Measurements from ENCODE around the gene CAVIN4. TPM values are rescaled to one million over a fixed set of nuclear protein-coding genes. Genes with fewer than 3 reads are reported as not detected.

The CAVIN4 gene
- total and polyA plus RNA-seq, 2 donors (not counting 3 experiments of a cell fraction or from before 2014, with no cell fraction given): 0.61 to 3.1 TPM

DNA sequence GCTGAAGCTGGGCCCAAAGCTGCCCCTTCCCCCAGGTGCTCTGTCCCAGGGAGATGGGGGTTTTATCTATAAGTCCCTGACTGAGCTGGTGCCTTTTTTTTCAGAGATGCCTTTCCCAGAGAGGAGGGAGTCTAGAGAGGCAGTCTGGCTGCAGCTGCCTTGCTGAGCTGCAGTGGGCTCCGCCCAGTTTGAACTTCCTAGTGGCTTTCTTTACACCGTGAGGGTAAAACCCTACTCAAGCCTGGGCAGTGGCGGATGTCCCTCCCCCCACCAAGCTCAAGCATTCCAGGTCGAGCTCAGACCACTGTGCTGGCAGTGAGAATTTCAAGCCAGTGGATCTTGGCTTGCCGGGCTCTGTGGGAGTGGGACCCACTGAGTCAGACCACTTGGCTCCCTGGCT lies 41.3 kb downstream of the CAVIN4 start:
- dilution Hi-C loops (cut with MboI; ENCODE audit: extremely low pct_ligation_motif_present, low sequenced_read_pairs) (no loop called here), intact Hi-C loops (cut with micrococcal nuclease) (no loop called here)
- Histone ChIP-seq H3K9me1 (replicated peaks; ENCODE audit: control insufficient read depth, extremely low read depth, insufficient read depth, low read length) (no peaks in the 10 kb centered on the region), H3K36me3 (ENCODE audit: control insufficient read depth in 2 of 2, extremely low read depth in 1 of 2, insufficient read depth in 2 of 2, low read length in 2 of 2) (no peaks in the 10 kb centered on the region), H3K4me3 (replicated peaks in 1 of 3; ENCODE audit: insufficient read depth in 1 of 3, low read depth in 1 of 3, low read length in 3 of 3) (no peak overlapping the region), H4K20me1 (replicated peaks; ENCODE audit: control insufficient read depth, extremely low read depth, insufficient read depth, low read length) (no peaks in the 10 kb centered on the region), H2AFZ (ENCODE audit: low read depth, low read length) (no peak overlapping the region), H3K4me2 (ENCODE audit: insufficient read depth, low read length) (no peak overlapping the region), H3K27me3 (ENCODE audit: control insufficient read depth in 2 of 2, insufficient read depth in 2 of 2, low read length in 2 of 2) (no peaks in the 10 kb centered on the region), H3K79me2 (ENCODE audit: control insufficient read depth, insufficient read depth, low read length) (no peaks in the 10 kb centered on the region), H3K9ac (replicated peaks; ENCODE audit: extremely low read depth, insufficient read depth, low read length) (no peak overlapping the region), H3K4me1 (ENCODE audit: control insufficient read depth, extremely low read depth, insufficient read depth, low read length) (no peaks in the 10 kb centered on the region), H3K9me3 (replicated peaks; ENCODE audit: control insufficient read depth, insufficient read depth, low read length) (no peaks in the 10 kb centered on the region), H3K27ac (ENCODE audit: insufficient read depth, low read depth, low read length) (no peak overlapping the region)
- FAIRE-seq (no peak), DNase-seq (ENCODE audit: low read depth, low spot score) (no peak)
- TF ChIP-seq MYC (IDR thresholded peaks at IDR 0.05; ENCODE audit: low read depth, low read length) (no peak), JUN (IDR thresholded peaks at IDR 0.05; ENCODE audit: borderline replicate concordance, insufficient read depth, insufficient read length, low read depth) (no peak), POLR2A (IDR thresholded peaks at IDR 0.05; ENCODE audit: low read depth, low read length) (no peak), FOS (IDR thresholded peaks at IDR 0.05; ENCODE audit: borderline replicate concordance, insufficient read depth, low read length) (no peak), POLR2AphosphoS5 (IDR thresholded peaks at IDR 0.05; ENCODE audit: insufficient read depth, low read depth, low read length) (no peak)
- TF ChIP-seq, protein P1, sequence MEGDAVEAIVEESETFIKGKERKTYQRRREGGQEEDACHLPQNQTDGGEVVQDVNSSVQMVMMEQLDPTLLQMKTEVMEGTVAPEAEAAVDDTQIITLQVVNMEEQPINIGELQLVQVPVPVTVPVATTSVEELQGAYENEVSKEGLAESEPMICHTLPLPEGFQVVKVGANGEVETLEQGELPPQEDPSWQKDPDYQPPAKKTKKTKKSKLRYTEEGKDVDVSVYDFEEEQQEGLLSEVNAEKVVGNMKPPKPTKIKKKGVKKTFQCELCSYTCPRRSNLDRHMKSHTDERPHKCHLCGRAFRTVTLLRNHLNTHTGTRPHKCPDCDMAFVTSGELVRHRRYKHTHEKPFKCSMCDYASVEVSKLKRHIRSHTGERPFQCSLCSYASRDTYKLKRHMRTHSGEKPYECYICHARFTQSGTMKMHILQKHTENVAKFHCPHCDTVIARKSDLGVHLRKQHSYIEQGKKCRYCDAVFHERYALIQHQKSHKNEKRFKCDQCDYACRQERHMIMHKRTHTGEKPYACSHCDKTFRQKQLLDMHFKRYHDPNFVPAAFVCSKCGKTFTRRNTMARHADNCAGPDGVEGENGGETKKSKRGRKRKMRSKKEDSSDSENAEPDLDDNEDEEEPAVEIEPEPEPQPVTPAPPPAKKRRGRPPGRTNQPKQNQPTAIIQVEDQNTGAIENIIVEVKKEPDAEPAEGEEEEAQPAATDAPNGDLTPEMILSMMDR (IDR thresholded peaks at IDR 0.05; ENCODE audit: extremely low read depth in 1 of 2, insufficient read depth in 1 of 2, low read depth in 1 of 2, low read length in 2 of 2): no peak
- TF ChIP-seq, protein P2, sequence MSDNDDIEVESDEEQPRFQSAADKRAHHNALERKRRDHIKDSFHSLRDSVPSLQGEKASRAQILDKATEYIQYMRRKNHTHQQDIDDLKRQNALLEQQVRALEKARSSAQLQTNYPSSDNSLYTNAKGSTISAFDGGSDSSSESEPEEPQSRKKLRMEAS (IDR thresholded peaks at IDR 0.05; ENCODE audit: insufficient read depth, insufficient read length): no peak
- BruUV-seq (replicated peaks): no TSS peak
- CTCF ChIA-PET: interaction anchor here (2.3 kb wide), 1 partner anchor 18 kb away, joined by 10 read pairs; no protein-coding TSS in a partner anchor
- POLR2A ChIA-PET: no interaction called here
